Suprapubic skin (tissue), 4 donors: ENCODE measurements around the gene MET.

Experiments used
- POLR2A ChIP-seq, 2 donors: fragments of 450-650 bp; IDR thresholded peaks; one replicate each; pipeline ENCODE4 v1.6.1; 2017; ENCODE audit warnings: antibody characterized with exemption in 2 of 2, mild to moderate bottlenecking in 2 of 2, moderate library complexity in 2 of 2
- POLR2AphosphoS5 ChIP-seq, 3 donors: sonication (generic); formaldehyde crosslinking; IDR thresholded peaks; one replicate each; pipeline ENCODE4 v1.6.1; 2017; ENCODE audit warnings: antibody characterized with exemption in 3 of 3
- TF ChIP-seq, protein P1 (sequence below), 2 donors: fragments of 200-600 bp in 1 of 2; fragments of 450-650 bp in 1 of 2; sonication (generic) in 1 of 2; IDR thresholded peaks; one replicate each; pipeline ENCODE4 v1.5.1; 2016 to 2019; ENCODE audit warnings: antibody characterized with exemption in 2 of 2, mild to moderate bottlenecking in 1 of 2, moderate library complexity in 1 of 2

DNA sequence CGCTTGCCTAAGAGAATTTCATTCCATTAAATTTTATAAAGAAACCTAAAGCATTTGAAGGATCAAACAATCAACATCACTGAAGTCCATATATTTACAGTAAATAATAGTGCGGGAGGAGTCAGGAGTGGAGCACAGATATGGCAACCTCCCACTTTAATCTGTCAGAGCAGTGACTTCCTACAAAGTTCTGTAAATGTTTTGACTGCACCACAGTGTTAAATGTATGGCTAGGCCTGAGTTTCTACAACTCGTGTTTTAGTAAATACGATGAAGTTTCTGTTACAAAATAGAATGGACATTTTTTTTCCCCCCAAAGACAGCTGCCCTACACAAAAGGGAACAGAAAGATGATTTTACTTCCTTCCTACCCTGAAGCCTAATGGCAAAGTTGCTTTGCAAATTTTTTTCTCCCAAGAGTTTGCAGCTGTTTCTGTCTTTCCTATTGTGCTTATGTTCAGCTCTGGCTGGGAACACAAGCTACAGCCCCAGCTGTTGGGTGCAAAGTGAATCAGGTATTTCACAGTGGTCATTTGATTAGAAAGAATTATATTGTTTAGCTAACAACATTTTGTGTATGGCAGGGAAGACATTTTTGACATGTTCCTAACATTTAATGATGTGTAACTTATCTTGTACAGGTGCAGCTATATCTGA, 62.1 kb downstream of the MET start:
- TF ChIP-seq, protein P1, sequence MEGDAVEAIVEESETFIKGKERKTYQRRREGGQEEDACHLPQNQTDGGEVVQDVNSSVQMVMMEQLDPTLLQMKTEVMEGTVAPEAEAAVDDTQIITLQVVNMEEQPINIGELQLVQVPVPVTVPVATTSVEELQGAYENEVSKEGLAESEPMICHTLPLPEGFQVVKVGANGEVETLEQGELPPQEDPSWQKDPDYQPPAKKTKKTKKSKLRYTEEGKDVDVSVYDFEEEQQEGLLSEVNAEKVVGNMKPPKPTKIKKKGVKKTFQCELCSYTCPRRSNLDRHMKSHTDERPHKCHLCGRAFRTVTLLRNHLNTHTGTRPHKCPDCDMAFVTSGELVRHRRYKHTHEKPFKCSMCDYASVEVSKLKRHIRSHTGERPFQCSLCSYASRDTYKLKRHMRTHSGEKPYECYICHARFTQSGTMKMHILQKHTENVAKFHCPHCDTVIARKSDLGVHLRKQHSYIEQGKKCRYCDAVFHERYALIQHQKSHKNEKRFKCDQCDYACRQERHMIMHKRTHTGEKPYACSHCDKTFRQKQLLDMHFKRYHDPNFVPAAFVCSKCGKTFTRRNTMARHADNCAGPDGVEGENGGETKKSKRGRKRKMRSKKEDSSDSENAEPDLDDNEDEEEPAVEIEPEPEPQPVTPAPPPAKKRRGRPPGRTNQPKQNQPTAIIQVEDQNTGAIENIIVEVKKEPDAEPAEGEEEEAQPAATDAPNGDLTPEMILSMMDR (IDR thresholded peaks at IDR 0.05), result no peak
- no peak for TF ChIP-seq POLR2A (IDR thresholded peaks at IDR 0.05)
- TF ChIP-seq POLR2AphosphoS5 (IDR thresholded peaks at IDR 0.05), result no peak
